Renal cortical epithelial cell (primary cell): Measurements from ENCODE around the gene NTNG2. TPM values are rescaled to one million over a fixed set of nuclear protein-coding genes. Genes with fewer than 3 reads are reported as not detected.

Experiments used
- DNase-seq: peaks from one replicate; pipeline ENCODE4 v3.0.0-alpha.2; 2011; ENCODE audit warnings: low read depth
- total RNA-seq: library from RNA; depleted of rRNA; stranded (reverse); fragments of >200 nt; gene quantifications from 2 replicates; pipeline ENCODE4 v1.2.3, GENCODE V29; 2014

NTNG2 gene
- total RNA-seq, 1 donor from 2014 or later = 0.15 TPM

GRCh38 chr9:132146575-132146974, 15.3 kb upstream of the NTNG2 start:
- no peak for DNase-seq

DNA sequence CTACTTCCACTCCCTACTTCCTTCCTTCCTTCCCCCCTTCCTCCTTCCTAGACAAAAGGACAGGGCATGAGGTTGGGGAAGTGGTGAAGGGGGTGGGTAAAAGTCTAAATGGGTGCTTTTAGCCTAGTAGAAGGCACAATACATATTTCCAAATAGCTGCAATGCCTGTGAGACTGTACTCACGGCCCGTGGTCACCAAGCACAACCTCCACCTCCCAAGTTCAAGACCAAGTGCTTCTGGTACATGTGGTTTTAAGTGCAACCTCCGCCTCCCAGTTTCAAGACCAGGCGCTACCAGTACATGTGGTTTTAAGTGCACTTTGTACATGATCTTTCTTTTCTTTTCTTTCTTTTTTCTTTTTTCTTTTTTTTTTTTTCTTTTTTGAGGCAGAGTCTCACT, 14.5 kb upstream of the NTNG2 start:
- no peak for DNase-seq

DNA sequence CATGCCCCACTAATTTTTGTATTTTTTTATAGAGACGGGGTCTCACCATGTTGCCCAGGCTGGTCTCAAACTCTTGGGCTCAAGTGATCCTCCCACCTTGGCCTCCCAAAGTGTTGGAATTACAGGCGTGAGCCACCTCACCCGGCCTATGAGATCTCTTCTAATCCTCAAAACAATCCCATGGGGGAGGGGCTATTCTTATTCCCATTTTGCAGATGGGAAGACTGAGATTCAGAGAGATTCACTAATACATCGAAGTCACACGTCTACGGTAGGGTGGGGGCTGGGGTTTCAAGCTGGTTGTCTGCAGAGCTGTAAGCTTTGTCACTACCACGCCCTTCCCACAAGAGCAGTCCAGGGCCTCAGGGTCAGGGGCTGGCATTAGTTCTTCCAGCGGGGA, 14.0 kb upstream of the NTNG2 start:
- no peak for DNase-seq

DNA sequence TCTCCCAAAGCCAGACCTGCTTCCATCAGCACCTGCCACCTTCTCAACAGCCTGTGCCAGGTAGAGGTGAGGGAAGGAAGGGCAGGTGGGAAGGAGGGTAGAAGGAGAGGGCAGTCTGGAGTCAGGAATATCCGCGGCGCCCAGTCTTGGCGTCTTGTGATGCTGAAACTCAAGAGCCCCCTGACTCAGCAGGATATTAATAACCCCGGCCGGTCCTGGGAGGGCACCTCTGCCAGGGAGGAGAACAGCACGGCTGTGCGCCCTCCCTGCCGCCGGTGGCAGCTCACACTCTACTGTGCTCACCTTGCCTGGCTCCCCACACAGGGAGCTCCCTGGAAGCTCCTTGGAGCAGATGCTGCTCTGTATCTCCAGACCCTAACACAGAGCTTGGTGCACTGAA, 11.6 kb upstream of the NTNG2 start:
- DNase-seq = no peak

GRCh38 chr9:132151118-132151517, 10.7 kb upstream of the NTNG2 start:
- DNase-seq = no peak

- no peak for DNase-seq
Observed at GRCh38 chr9:132152231-132152630, 9.6 kb upstream of the NTNG2 start.

DNA sequence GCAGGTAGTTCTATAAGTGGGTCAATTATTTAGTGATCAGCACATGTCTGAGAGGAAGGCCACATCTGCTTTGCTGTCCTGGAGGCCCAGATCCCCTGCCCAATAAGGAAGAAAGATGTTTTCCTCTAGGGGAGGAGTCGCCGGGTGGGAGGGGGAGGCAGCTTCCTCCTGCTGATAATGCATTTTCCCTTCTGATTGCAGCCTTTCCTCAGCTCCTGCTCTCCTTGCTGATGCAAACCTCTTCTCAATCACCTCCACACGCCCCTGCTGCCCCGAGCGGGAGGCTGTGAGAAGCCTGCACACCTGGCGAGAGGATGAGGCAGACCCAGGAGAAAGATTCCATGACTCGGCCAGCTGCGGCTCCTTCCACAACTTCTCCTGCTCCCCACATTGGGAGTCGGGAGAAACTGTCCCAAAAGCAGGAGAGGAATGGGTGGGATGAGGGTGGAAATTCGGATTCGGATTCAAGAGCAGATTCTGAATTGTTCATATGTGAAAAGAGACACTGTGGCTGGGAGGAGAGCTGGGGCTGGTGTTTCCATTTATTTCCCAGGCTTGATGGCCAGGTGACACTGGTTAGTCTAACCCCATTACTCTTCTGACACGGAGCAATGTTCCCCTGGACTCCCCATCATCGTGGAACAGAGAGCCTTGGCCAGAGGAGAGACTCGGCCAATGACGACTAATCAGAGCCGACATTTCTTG, 6.8 kb upstream of the NTNG2 start:
- no peak for DNase-seq

GRCh38 chr9:132155568-132155895, 6.3 kb upstream of the NTNG2 start:
- DNase-seq = no peak

- no peak for DNase-seq
Observed at GRCh38 chr9:132156262-132156661, 5.6 kb upstream of the NTNG2 start.

DNA sequence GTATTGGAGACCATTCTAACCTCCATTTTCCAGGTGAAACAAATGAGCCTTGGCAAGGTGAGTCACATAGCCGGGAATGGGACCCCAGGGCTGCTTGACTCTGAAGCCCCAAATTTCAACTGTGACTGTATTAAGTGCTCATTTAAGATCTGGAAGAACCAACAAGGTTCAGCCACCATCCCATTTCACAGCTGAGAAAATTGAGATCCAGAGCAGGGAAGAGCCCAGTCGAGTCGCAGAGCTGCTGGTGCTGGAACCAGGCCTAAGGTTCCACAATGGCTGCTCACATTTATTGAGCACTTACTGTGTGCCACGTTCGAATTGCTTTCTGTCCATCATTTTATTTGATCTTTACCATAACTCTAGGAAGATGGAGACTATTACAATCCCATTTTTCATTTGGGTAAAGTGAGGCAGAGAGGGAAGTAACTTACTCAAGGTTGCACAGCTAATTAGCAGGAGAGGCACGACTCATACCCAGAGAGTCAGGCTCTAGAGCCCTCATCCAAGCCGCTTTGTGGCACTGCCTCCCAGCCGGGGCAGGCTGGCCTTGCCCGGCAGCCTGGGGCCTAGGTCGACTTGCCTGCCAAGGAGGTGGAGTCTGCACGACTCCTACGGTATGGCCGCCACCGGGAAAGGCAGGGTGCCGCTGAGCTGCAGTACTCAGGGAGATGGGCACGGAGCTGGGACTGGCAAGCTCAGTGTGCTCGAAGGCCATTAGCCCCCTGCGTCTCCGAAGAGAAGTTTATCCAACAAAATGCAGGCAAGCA, 4.3 kb upstream of the NTNG2 start:
- no peak for DNase-seq

DNA sequence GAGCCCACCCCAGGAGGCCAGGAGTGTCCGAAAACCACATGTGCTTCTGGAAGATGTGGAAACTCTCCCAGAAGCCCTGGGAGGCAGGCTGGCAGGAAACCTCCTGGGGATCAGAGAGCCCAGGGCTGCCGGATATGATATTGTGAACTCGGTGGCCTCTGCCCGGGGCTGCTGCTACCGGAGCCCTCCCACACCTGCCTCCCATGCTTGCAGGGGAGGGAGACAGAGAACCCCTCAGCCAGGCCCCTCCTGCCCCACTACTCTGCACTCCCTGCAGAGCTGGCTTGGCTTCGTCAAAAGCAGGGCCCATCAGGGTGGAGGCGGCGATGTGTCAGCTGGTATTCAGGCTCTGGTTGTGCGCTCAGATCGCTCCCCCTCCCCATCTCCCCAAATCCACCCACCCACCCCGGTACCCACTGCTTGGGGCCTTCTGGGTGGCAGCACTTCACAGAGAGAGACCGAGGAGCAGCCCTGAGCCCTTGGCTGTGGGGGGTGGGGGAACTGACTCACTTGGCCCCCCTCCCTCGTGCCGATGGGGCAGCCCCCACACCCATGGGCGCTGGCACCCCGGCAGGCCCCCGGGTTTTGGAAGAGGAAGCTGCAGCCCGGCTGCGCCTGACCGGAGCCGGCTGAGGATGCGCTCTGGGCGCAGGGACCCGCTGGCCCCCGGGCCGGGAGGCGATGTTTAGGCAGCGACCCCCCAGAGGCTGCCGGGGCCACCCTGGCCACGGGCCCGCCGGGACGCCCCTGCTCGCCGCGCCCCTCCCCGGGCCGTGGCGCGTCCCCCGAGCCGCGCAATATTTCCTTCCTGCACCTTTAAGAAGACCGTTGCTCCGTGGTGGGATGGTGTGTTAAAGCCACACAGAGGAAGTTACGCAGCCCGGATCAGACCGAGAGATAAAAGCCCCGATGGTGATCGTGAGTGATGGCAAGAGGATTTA, 786 bp upstream of the NTNG2 start:
- DNase-seq = peak; percentile 27

- DNase-seq = no peak
Observed at GRCh38 chr9:132162764-132163456, 1.1 kb downstream of the NTNG2 start.

- no peak for DNase-seq
Observed at GRCh38 chr9:132163457-132163875, 1.6 kb downstream of the NTNG2 start.

DNA sequence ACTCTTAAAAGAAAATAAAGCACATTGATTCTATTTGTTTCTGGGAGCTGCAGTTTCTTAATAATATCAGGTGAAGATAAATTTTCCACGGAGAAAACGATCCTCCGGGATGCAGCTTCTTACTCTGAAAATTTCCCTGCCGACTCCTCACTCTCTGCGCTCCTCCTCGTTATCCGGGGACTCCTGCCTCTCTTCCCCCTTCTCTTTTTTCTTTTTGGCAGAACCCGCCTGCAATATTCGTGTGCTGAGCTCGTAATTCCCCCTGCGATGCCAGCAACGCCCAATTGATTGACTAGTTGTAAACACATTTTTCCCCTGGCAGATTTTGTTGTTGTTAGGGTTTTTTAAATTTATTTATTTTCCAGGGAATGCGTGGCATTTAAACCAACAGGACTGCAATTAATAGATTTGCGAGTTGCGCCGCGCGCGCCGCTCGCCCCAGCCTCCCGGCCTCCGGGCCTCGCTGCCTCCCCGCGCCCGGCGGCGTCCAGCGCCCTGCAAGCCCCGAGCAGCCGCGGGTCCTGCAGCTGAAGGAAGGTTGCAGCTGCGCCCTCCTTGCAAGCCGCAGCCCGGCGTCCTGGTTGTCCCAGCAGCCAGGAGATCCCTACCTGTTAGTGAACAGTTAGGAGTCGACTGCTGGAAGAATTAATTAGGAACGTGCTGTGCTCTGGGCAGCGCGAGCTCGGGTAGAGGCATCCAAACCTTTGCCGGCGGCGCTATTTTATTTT, 2.2 kb downstream of the NTNG2 start:
- no peak for DNase-seq

- peak; percentile 76 for DNase-seq
Observed at GRCh38 chr9:132164604-132165362, 2.9 kb downstream of the NTNG2 start.

- DNase-seq = no peak
Observed at GRCh38 chr9:132166599-132166998, 4.7 kb downstream of the NTNG2 start.

DNA sequence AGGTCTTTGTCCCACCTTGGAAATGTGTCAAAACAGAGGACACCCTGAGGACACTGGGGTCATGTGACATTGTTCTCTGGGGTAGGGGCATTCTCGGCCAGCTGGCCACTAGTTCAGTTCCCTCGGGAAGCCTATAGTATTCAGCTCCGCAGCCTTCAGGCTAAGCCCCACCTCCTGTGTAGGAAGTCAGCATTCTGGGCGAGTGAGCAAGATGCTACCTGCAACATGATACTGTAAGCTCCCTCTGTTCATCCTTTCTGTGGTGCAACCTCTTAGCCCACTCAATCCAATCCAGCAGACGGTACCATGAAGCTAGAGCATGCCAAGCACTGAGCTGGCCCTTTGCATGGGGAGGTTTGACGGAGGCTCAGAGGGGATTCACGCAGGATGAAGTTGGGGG, 5.3 kb downstream of the NTNG2 start:
- DNase-seq = no peak

DNA sequence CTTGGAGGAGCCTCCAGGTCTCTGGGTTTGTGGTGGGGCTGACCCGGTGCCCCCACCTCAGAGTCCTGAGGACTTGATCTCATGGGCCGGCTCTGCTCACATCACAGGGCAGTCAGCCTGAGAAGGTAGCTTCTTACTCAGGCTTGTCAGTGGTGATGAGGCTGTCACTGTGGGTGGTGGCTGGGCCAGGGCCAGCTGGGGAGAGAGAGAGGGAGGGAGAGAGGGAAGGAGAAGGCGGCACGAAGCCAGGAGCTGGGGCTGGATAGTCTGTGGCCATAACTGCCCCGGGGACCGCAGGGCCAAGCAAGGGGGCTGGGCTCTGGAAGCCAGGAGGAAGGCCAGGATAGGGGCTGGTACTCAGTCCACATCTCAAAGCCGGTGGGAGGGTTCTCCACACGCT, 6.5 kb downstream of the NTNG2 start:
- peak; percentile 16 for DNase-seq

DNA sequence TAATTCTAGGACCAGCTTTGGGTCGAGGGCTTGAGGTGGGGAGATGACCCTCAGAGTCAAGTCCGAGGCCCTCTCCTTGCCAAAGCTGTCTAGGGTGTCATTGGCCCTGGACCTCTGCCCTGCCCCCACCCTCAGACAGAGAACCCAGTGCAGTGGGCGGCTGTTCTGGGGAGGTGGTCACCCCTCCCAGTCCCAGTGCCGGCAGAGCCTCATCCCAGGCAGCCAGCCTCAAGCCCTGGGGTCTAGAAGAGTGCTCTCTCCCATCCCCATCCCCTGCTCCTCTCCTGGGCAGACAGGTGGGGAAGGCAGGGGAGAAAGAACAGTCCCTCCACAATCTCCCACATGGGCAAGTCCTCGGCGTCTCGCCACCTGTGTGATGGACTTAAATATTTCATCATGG, 7.0 kb downstream of the NTNG2 start:
- DNase-seq = no peak

GRCh38 chr9:132169672-132170392, 8.0 kb downstream of the NTNG2 start:
- peak; percentile 8 for DNase-seq
